Trophoblast cell (in vitro differentiated cells and primary cell): Measurements from ENCODE around the gene MAMLD1.

ENCODE experiments used
- DNase-seq, 2 donors: peaks; one replicate each; pipeline ENCODE4 v3.0.0-alpha.2; 2016
- H2AFZ ChIP-seq: 2 replicates; pipeline ENCODE4 v1.6.1; 2013; ENCODE audit warnings: low read length, moderate library complexity, mild to moderate bottlenecking; ENCODE audit not compliant: insufficient read depth, poor library complexity
- H2AK5ac ChIP-seq: 2 replicates; pipeline ENCODE4 v1.6.1; 2013; ENCODE audit warnings: mild to moderate bottlenecking, low read length
- H2BK120ac ChIP-seq: 2 replicates; pipeline ENCODE4 v1.6.1; 2013; ENCODE audit warnings: low read length, mild to moderate bottlenecking, moderate library complexity; ENCODE audit not compliant: insufficient read depth, poor library complexity
- H2BK12ac ChIP-seq: 2 replicates; pipeline ENCODE4 v1.6.1; 2013; ENCODE audit warnings: mild to moderate bottlenecking, low read length, moderate library complexity
- H2BK5ac ChIP-seq: 2 replicates; pipeline ENCODE4 v1.6.1; 2013; ENCODE audit warnings: low read length, low read depth, moderate library complexity, mild to moderate bottlenecking; ENCODE audit not compliant: poor library complexity
- H3K14ac ChIP-seq: 2 replicates; pipeline ENCODE4 v1.6.1; 2013; ENCODE audit warnings: mild to moderate bottlenecking, low read length
- H3K18ac ChIP-seq: 2 replicates; pipeline ENCODE4 v1.6.1; 2013; ENCODE audit warnings: mild to moderate bottlenecking, low read length
- H3K23ac ChIP-seq: 2 replicates; pipeline ENCODE4 v1.6.1; 2013; ENCODE audit warnings: low read length
- H3K27ac ChIP-seq: 2 replicates; pipeline ENCODE4 v1.5.1; 2013; ENCODE audit warnings: low read depth, mild to moderate bottlenecking, inconsistent platforms, low read length, moderate library complexity
- H3K27me3 ChIP-seq: 2 replicates; pipeline ENCODE4 v1.6.1; 2013; ENCODE audit warnings: inconsistent platforms, mild to moderate bottlenecking, low read length, moderate library complexity; ENCODE audit not compliant: insufficient read depth
- H3K36me3 ChIP-seq, 2 experiments: 1 replicate in 1 of 2; 2 replicates in 1 of 2; pipeline ENCODE4 v1.6.1; 2013; ENCODE audit warnings: low read length in 2 of 2, mild to moderate bottlenecking in 2 of 2, moderate library complexity in 1 of 2; ENCODE audit not compliant: insufficient read depth in 2 of 2, control insufficient read depth in 1 of 2
- H3K4ac ChIP-seq: 2 replicates; pipeline ENCODE4 v1.6.1; 2013; ENCODE audit warnings: low read depth, mild to moderate bottlenecking, low read length, moderate library complexity
- H3K4me1 ChIP-seq, 2 experiments: 1 replicate in 1 of 2; 2 replicates in 1 of 2; pipeline ENCODE4 v1.6.1; 2013; ENCODE audit warnings: low read length in 2 of 2, mild to moderate bottlenecking in 2 of 2, moderate library complexity in 1 of 2; ENCODE audit not compliant: insufficient read depth in 2 of 2, control insufficient read depth in 1 of 2
- H3K4me2 ChIP-seq: 2 replicates; pipeline ENCODE4 v1.6.1; 2013; ENCODE audit warnings: inconsistent platforms, mild to moderate bottlenecking, low read length, moderate library complexity
- H3K4me3 ChIP-seq: 2 replicates; pipeline ENCODE4 v1.5.1; 2013; ENCODE audit warnings: mild to moderate bottlenecking, low read depth, low read length, inconsistent platforms
- H3K79me1 ChIP-seq: one replicate; pipeline ENCODE4 v1.6.1; 2013; ENCODE audit warnings: low read length
- H3K79me2 ChIP-seq: 2 replicates; pipeline ENCODE4 v1.6.1; 2013; ENCODE audit warnings: low read length, mild to moderate bottlenecking; ENCODE audit not compliant: control insufficient read depth, insufficient read depth, poor library complexity
- H3K9ac ChIP-seq: 2 replicates; pipeline ENCODE4 v1.6.1; 2013; ENCODE audit warnings: mild to moderate bottlenecking, low read length
- H3K9me3 ChIP-seq: 2 replicates; pipeline ENCODE4 v1.6.1; 2013; ENCODE audit warnings: low read depth, mild to moderate bottlenecking, control low read depth, inconsistent platforms, low read length; ENCODE audit not compliant: insufficient read depth
- H4K12ac ChIP-seq: 2 replicates; pipeline ENCODE4 v1.6.1; 2013; ENCODE audit warnings: low read depth, mild to moderate bottlenecking, low read length, moderate library complexity
- H4K8ac ChIP-seq: 2 replicates; pipeline ENCODE4 v1.6.1; 2013; ENCODE audit warnings: low read depth, mild to moderate bottlenecking, low read length, moderate library complexity
- H4K91ac ChIP-seq: one replicate; pipeline ENCODE4 v1.6.1; 2013; ENCODE audit warnings: low read depth, mild to moderate bottlenecking, low read length, moderate library complexity
- WGBS: extraction: QIAGEN DNeasy Blood & Tissue Kit; methylation state at CpG from one replicate; pipeline ENCODE4 v1.1.7; 2013; ENCODE audit warnings: missing lambda C conversion rate; ENCODE audit not compliant: insufficient read length, insufficient coverage; ENCODE audit errors: extremely low coverage; 5-methylcytosine and 5-hydroxymethylcytosine counted together

MAMLD1 gene

DNA sequence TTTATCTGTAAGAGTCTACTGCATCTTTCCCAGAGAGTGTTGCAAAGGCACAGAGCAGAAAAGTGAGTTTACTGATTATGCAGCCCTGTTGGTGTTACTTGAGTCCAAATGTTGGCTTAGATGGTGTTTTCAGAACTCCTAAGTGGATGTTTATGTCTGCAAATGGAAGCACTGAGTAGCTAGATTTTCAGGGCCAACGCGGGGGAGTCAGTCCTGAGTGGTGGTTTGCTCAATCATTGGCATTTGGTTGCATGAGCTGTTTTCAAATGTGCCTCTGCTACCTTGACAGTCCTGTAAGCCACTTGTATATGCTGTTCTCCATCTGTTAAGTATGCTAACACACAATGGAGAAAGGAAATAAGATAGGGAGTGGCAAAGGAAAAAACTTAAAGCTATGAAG lies 45.4 kb downstream of the MAMLD1 start:
- Histone ChIP-seq H2BK12ac (no peak overlapping the region), H3K27me3 (no peaks in the 10 kb centered on the region), H3K4ac (no peak overlapping the region), H2AK5ac (no peak overlapping the region), H3K4me3 (no peak overlapping the region), H3K4me1 (no peaks in the 10 kb centered on the region), H2BK120ac (no peak overlapping the region), H3K79me2 (no peaks in the 10 kb centered on the region), H3K79me1 (no peaks in the 10 kb centered on the region), H3K4me2 (no peak overlapping the region), H3K27ac (no peak overlapping the region), H4K91ac (no peak overlapping the region), H2BK5ac (no peak overlapping the region), H3K36me3 (no peaks in the 10 kb centered on the region), H3K14ac (no peak overlapping the region), H3K18ac (no peak overlapping the region), H3K9ac (no peak overlapping the region), H4K8ac (no peak overlapping the region), H4K12ac (no peak overlapping the region), H2AFZ (no peak overlapping the region), H3K23ac (no peak overlapping the region), H3K9me3 (no peaks in the 10 kb centered on the region)
- no CpG with 5 or more reads among the region's 2 CpGs for WGBS
- DNase-seq: no peak

DNA sequence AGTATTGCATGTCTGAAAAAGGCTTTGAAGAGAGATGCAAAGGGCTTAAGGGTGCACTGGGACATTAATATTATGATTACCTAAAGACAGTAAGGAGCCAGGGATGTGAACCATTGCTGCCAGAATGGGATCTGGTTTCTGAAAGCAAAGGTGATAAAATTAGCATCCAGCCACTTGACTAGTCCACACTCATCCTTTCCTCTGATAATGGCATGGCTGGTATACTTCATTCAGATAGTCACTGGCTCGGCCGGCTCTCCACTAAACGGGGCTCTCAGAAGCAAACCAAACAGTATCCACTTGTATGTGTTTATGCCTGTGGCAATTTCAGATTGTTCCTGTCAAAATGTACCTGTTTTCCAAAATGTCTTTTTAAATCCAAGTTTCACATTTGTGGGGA lies 46.4 kb downstream of the MAMLD1 start:
- no CpG with 5 or more reads among the region's 3 CpGs for WGBS
- Histone ChIP-seq H4K91ac (no peak overlapping the region), H4K12ac (no peak overlapping the region), H3K27me3 (no peaks in the 10 kb centered on the region), H2BK5ac (no peak overlapping the region), H3K79me2 (no peaks in the 10 kb centered on the region), H3K9ac (no peak overlapping the region), H3K4me2 (no peak overlapping the region), H3K4me1 (no peaks in the 10 kb centered on the region), H3K27ac (no peak overlapping the region), H3K9me3 (no peaks in the 10 kb centered on the region), H3K23ac (no peak overlapping the region), H2AFZ (no peak overlapping the region), H3K18ac (no peak overlapping the region), H3K4ac (no peak overlapping the region), H2BK12ac (no peak overlapping the region), H3K36me3 (no peaks in the 10 kb centered on the region), H3K79me1 (no peaks in the 10 kb centered on the region), H4K8ac (no peak overlapping the region), H2BK120ac (no peak overlapping the region), H3K14ac (no peak overlapping the region), H2AK5ac (no peak overlapping the region), H3K4me3 (no peak overlapping the region)
- DNase-seq: no peak

- no CpG with 5 or more reads among the region's 2 CpGs for WGBS
These were observed 46.8 kb downstream of the MAMLD1 start for GRCh38 chrX:150409964-150410363.

GRCh38 chrX:150410513-150410912 lies 47.4 kb downstream of the MAMLD1 start:
- no peak overlapping the region for H4K91ac ChIP-seq
- H2BK5ac ChIP-seq: no peak overlapping the region
- no peak overlapping the region for H3K4me2 ChIP-seq
- no peak overlapping the region for H3K23ac ChIP-seq
- H3K27me3 ChIP-seq: no peaks in the 10 kb centered on the region
- H2BK120ac ChIP-seq: no peak overlapping the region
- H3K9ac ChIP-seq: no peak overlapping the region
- H3K79me1 ChIP-seq: no peaks in the 10 kb centered on the region
- H2AK5ac ChIP-seq: no peak overlapping the region
- H3K14ac ChIP-seq: no peak overlapping the region
- no peak overlapping the region for H3K18ac ChIP-seq
- no peak overlapping the region for H4K8ac ChIP-seq
- no peaks in the 10 kb centered on the region for H3K4me1 ChIP-seq
- H3K36me3 ChIP-seq: no peaks in the 10 kb centered on the region
- H2BK12ac ChIP-seq: no peak overlapping the region
- no peak for DNase-seq
- H2AFZ ChIP-seq: no peak overlapping the region
- no peak overlapping the region for H4K12ac ChIP-seq
- no peak overlapping the region for H3K4ac ChIP-seq
- no peak overlapping the region for H3K27ac ChIP-seq
- no CpG with 5 or more reads among the region's 2 CpGs for WGBS
- no peaks in the 10 kb centered on the region for H3K79me2 ChIP-seq
- no peak overlapping the region for H3K4me3 ChIP-seq
- no peaks in the 10 kb centered on the region for H3K9me3 ChIP-seq

More at GRCh38 chrX:150409964-150410363, 46.8 kb downstream of the MAMLD1 start:
- no peak overlapping the region for H3K23ac ChIP-seq
- no peak overlapping the region for H2AFZ ChIP-seq
- no peak overlapping the region for H3K4me3 ChIP-seq
- DNase-seq: no peak
- H4K91ac ChIP-seq: no peak overlapping the region
- no peak overlapping the region for H4K8ac ChIP-seq
- H3K4me1 ChIP-seq: no peaks in the 10 kb centered on the region
- H3K79me2 ChIP-seq: no peaks in the 10 kb centered on the region
- H2BK120ac ChIP-seq: no peak overlapping the region
- no peak overlapping the region for H2BK5ac ChIP-seq
- no peak overlapping the region for H4K12ac ChIP-seq
- H3K27ac ChIP-seq: no peak overlapping the region
- no peak overlapping the region for H3K9ac ChIP-seq
- H3K4ac ChIP-seq: no peak overlapping the region
- no peaks in the 10 kb centered on the region for H3K79me1 ChIP-seq
- no peak overlapping the region for H3K18ac ChIP-seq
- H3K27me3 ChIP-seq: no peaks in the 10 kb centered on the region
- no peaks in the 10 kb centered on the region for H3K36me3 ChIP-seq
- H2AK5ac ChIP-seq: no peak overlapping the region
- H2BK12ac ChIP-seq: no peak overlapping the region
- H3K14ac ChIP-seq: no peak overlapping the region
- H3K4me2 ChIP-seq: no peak overlapping the region
- no peaks in the 10 kb centered on the region for H3K9me3 ChIP-seq
